ENCODE measurements around the gene VGLL2.

Gene VGLL2

GRCh38 chr6:117270055-117270842 is 4.9 kb downstream of the VGLL2 start:
- DNase-seq, result no peak

- no peak for DNase-seq
Observed at GRCh38 chr6:117270843-117271507, 5.6 kb downstream of the VGLL2 start.

GRCh38 chr6:117272032-117272866 is 6.9 kb downstream of the VGLL2 start:
- DNase-seq, result no peak

DNA sequence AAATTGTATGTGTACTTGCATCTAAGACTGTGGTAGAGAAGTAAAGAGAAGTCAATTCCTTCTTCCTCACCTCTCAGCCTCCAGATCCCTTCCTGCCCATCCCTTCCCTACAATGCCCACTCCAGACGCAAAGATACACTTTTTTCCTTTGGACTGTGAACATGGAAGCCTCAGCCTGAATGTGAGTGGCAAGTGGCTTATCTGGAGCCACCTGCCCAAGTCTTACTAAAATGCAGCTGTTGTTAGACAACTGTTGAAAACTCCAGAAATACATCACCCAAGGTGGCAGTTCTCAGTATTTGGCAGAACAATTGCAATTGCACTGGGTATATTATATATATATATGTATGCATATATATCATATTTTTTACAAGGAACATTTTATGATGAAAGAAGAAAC is 7.5 kb downstream of the VGLL2 start:
- no peak for DNase-seq

DNA sequence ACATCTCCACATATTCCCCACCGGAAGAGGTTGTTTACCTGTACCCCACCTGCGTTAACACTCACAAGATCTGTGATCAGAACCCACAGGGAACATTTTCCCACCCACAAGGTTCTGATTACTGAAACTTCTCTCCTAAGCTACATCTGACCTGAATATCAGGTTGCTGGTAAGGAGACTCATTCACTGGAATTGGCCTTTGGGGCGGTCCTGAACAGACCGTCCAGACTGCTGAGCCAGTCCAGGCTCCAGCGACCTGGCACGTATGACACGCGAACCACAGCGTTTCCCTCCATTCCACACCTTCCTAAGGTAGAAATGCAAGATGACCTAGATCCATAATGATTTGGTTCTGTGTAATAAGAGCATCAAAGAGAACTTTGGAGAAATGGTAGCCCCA is 9.8 kb downstream of the VGLL2 start:
- DNase-seq, result no peak

DNA sequence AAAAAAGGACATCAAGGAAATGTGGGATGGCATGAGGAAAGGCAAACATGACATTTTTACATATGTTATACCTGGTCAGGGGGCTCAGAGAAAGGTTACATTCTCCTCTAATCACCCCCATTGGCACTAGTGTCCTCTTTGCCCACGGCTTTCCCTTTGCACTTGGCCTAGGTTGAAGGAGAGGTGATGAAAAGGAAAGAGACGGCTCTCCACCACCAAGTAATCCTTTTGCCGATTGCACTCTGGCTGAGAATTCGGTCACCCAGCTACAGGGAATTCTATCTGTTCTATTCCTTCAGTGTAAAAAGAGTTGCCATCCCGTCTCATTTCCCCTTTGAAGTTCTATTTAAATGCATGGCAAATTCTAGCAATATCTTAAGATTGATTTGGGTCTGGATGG is 10.4 kb downstream of the VGLL2 start:
- DNase-seq, result no peak

DNA sequence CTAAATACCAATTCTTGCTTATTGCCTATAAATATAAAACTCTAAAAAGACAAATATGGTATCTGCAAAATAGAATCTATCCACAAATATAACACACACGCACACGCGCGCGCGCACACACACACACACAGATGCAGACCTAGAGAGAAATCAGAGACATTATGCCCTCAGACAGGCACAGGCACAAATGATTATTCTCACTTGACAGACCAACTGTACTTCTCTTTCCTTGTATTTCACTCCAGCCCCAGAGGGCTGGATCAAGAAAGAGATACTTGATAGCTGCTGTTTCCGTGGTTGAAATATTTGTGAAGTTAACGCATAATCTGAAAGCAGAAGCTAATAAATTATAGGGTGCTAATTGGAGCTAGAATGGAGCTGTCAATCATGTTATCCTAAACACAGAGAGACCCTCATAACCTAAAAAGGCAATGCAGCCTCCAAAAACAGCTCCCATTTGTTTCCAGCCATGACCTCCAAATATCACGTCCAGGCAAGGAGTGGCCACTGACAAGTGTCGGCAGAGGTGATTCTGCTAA is 11.5 kb downstream of the VGLL2 start:
- DNase-seq, result no peak

- DNase-seq, result no peak
Observed at GRCh38 chr6:117280922-117281321, 15.6 kb downstream of the VGLL2 start.

DNA sequence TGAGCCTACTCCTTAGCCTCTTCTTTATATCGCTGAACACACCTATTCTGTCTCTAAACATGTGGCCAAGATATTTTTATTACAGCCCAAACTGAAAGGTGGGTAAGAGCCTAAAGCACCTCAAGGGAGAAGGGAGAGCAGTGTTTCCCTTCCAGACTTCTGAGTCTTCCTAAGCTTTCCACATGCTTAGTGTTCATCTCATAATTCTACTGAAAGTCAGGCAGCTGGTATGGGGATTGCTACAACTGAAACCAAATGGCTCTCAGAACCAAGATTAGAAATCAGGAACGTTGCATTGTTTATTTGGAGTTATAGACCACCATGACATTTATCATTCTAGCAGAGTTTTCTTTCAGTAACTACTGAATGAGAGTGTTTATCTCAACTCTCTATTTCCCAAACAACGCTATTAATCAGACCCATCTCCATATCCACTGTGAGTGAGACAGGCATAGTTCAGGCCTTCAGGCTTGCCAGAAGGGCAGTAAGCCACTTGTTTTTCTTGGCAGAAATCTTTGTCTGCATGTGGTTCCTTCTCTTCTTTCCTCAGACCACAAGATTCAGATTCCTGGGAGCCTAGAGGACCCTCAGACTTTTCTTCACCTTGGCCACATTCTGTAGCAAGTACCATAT is 22.8 kb downstream of the VGLL2 start:
- no peak for DNase-seq

GRCh38 chr6:117290173-117290846 is 25.0 kb downstream of the VGLL2 start:
- no peak for DNase-seq

- no peak for DNase-seq
Observed at GRCh38 chr6:117298941-117299340, 33.6 kb downstream of the VGLL2 start.

GRCh38 chr6:117303323-117303722 is 38.0 kb downstream of the VGLL2 start:
- no peak for DNase-seq

- DNase-seq, result no peak
Observed at GRCh38 chr6:117304446-117304845, 39.1 kb downstream of the VGLL2 start.

DNA sequence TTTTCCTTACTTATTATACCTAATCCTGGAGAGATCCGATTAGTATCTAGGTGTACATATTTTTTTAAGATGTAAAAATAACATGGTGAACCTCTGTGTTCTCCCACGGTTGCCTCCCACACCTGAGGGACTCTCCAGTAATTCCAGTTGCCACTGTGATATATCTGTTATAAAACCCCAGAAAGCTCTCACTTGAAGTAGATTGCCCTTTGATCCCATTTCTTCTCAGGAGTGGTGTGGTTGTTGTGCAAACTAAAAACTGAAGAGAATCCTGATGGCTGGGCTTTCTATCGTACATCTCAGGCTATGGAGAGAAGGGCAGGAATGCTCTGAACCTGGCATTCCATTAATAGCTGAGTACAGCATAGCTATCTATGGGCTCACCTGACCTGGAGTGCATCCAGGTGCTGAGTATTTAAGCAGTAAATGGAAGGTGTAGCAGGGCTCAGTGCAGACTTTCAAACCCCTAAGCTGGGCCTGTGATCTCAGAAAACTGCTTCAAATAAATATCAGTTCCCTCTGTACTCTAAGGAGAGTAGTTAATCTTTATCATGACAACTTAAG is 41.0 kb downstream of the VGLL2 start:
- DNase-seq, result no peak

- no peak for DNase-seq
Observed at GRCh38 chr6:117307655-117308054, 42.3 kb downstream of the VGLL2 start.

DNA sequence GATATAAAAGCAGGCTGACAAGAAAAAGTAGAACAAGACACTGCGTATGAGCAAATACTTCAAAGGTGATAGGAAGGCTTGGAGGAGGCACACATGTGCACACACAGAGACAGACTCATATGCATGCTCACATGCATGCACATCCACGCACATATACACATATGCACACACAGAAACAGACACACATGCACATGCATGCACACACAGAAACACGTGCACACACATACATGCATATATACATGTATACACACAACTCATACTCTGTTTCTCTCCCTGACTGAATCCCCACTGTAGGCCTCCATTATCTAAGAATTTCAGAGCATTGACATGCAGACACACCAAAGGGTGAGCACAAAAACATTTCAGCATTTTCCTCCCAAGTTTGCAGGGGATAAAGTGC is 43.7 kb downstream of the VGLL2 start:
- no peak for DNase-seq

- no peak for DNase-seq
Observed at GRCh38 chr6:117309611-117310010, 44.3 kb downstream of the VGLL2 start.

- no peak for DNase-seq
Observed at GRCh38 chr6:117311310-117311709, 46.0 kb downstream of the VGLL2 start.

DNA sequence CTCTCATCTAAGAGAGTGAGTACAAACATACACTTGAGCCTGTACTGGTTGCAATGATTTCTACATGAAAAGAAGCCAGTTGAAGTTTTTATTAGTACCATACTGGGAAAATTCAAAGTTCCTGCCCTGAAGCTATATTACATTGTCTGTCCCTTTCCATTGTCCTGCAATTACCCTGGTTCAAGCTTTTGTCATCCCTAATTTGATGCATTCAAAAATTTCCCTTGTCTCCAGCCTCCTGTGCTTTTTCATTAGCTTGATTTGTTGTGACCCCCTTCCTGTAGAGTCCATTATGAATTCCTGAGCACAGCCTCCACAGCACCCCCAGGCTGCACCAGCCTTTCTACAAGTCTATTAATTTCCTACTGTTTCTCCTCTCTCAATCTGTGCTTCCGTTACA is 46.4 kb downstream of the VGLL2 start:
- no peak for DNase-seq

DNA sequence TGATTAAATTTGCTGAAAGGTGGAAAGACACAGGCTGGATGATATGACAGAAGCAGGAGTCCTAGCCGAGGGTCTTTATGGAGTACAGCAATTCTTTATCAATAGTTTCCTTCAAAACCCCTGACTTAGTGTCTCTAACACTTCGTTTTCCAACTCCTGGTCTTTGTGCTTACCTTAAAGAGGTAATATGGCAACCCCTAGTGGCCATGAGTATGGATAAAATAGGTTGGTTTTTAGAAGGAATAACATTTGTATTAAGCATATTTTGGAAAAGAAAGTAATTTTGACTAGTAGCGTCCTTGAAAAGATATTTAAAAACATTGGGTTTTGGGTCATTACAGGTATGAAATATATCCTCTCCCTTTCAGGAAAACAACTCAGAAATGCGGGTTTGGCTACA is 51.9 kb downstream of the VGLL2 start:
- no peak for DNase-seq
